GM13976 (cell line): ENCODE measurements around the gene SORBS2.

Experiments
- DNase-seq: peaks from one replicate; pipeline ENCODE4 v3.0.0; 2012; ENCODE audit warnings: low spot score
- in situ Hi-C: fragments of 300-500 bp; cut with MboI; formaldehyde crosslinking; loops from one replicate; pipeline ENCODE4 v1.12.0; 2022; ENCODE audit warnings: low sequenced_read_pairs, mixed read lengths, inconsistent platforms; ENCODE audit not compliant: unreplicated experiment
- TF ChIP-seq, protein P1 (sequence below): IDR thresholded peaks from 2 replicates; pipeline ENCODE4 v1.5.1; 2012; ENCODE audit warnings: borderline replicate concordance, mild to moderate bottlenecking; ENCODE audit not compliant: insufficient read depth; ENCODE audit errors: extremely low read depth, missing control alignments, control extremely low read depth

Gene SORBS2

DNA sequence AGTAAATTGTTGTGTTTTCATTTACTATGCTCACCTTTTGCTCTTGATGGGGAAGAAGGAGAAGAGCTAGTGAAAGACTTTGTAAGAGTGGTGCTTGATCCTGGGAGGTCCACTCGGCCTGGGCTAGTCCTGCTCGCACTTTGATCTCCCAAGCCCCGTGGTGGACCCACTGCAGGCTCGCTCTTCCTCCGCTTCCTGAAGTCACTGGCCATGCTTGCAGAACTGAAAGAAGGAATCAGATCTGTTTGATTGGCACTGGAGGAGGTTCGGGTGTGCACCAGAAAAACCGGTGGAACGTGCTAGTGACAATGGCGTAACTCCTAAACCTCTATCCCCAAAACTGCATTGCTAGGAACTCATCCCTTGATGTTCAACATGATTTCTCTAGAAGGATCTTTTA lies 185.2 kb downstream of the SORBS2 start:
- in situ Hi-C loops: no loop called here
- TF ChIP-seq, protein P1, sequence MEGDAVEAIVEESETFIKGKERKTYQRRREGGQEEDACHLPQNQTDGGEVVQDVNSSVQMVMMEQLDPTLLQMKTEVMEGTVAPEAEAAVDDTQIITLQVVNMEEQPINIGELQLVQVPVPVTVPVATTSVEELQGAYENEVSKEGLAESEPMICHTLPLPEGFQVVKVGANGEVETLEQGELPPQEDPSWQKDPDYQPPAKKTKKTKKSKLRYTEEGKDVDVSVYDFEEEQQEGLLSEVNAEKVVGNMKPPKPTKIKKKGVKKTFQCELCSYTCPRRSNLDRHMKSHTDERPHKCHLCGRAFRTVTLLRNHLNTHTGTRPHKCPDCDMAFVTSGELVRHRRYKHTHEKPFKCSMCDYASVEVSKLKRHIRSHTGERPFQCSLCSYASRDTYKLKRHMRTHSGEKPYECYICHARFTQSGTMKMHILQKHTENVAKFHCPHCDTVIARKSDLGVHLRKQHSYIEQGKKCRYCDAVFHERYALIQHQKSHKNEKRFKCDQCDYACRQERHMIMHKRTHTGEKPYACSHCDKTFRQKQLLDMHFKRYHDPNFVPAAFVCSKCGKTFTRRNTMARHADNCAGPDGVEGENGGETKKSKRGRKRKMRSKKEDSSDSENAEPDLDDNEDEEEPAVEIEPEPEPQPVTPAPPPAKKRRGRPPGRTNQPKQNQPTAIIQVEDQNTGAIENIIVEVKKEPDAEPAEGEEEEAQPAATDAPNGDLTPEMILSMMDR: no peak
- no peak for DNase-seq

DNA sequence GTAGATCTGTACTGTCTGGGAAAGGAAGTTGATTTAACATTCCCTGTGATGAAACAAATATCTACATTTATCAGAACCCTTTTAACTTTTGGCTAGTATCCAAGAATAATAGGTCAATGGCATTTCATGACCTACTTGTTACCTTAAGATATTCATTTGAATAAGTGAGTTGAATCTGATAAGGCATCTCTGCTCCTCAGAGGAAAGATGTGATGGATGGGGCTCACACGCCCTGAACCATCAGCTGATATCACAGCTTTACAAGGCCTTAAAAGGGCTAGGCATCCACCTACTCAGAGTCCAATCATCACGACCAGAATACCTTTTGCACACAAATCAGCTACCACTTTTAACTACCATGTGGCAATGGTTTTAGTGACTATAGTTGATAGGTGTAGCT lies 186.5 kb downstream of the SORBS2 start:
- no peak for DNase-seq
- in situ Hi-C loops: no loop called here
- TF ChIP-seq, protein P1: no peak

DNA sequence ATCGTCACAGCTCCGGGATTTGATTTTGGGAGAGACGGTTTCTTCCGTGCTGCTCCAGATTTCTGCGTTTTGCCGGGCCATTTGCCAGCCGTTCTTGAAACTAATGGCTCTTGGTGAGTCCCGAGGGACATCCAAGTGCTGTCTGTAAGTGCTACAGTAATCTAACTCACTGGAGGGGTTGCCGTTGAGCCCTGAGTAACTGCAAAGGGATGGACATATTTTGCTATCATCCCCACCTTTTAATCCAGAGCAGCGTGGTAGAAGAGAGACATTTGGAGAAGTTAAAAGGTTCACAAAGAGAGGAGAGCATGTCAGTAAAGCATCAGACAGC lies 187.8 kb downstream of the SORBS2 start:
- DNase-seq: no peak
- in situ Hi-C loops: no loop called here

DNA sequence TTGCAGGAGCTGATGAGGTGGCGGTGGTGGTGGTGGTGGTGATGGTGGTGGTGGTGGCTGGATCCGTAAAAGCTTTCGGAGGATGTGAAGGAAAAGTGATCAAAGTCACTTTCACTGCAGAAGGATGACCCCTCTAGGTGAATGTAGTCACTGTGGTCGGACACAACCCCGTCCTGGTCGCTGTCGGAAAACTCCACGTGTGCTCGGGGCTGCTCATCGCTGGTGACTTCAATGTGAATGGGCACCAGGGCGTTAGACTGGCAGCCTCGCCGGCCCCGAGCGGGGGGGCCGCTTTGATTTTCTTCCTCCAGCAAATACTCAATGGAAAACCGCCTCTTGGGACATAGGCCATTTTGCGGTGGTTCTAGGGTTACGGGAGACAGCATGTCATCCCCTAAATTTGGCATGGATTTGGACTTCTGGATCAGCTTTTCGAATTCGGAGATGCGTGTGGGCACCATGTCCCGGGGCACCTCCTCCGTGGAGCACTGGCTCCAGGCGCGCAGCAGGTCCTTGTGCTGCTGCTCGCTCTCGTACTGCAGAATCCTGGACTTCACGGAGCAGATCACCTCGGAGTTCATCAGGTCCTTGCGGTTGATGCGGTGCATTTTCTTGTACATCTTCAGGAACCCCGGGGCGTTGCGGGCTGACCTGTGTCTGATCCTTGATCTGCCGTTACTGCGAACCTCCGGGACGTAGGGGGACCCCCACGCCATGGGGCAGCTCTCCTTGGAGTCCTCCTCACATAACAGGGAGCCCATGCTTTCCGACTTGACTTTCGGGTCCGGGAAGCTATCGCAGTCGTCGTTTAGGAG lies 188.3 kb downstream of the SORBS2 start:
- DNase-seq: no peak
- TF ChIP-seq, protein P1: no peak
- in situ Hi-C loops: no loop called here

More for the DNA sequence above, 187.8 kb downstream of the SORBS2 start:
- TF ChIP-seq, protein P1: no peak

DNA sequence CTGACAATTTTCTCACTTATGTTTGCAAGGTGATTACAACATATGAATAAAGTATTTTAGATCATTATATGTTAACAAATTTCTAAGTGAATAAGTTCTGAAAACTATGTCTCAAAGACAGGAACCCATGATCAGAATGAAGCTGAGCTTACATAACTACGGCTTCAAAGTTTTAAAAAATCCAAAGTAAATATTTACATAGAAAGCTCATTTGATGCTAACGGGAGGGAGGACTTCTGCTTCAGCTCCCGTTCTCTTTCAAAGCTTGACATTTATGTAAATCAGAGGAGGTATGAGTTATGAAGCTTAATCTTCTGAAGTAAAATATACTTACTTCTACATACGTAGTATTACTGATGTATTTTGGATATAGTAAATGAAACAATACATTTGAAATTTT lies 203.8 kb downstream of the SORBS2 start:
- in situ Hi-C loops: no loop called here
- no peak for DNase-seq
- TF ChIP-seq, protein P1: no peak

DNA sequence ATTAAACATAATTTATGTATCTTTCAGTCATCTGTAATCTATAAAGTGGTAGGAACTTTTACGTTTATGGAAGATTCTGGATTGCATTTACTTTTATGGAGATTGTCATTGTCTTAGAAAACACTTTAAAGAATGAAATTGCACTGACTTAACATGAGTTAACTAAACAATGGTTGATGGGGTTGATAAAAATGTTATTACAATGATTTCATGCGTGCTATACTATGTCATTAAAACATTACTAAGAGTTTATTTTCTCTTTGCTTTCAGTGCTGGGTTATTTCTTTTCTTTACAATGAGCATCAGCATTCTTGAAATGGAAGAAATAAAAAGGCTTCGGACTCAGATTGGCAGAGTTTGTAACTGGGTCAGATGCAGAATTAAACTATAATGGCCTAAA lies 209.6 kb downstream of the SORBS2 start:
- DNase-seq: no peak
- in situ Hi-C loops: no loop called here
- TF ChIP-seq, protein P1: no peak

DNA sequence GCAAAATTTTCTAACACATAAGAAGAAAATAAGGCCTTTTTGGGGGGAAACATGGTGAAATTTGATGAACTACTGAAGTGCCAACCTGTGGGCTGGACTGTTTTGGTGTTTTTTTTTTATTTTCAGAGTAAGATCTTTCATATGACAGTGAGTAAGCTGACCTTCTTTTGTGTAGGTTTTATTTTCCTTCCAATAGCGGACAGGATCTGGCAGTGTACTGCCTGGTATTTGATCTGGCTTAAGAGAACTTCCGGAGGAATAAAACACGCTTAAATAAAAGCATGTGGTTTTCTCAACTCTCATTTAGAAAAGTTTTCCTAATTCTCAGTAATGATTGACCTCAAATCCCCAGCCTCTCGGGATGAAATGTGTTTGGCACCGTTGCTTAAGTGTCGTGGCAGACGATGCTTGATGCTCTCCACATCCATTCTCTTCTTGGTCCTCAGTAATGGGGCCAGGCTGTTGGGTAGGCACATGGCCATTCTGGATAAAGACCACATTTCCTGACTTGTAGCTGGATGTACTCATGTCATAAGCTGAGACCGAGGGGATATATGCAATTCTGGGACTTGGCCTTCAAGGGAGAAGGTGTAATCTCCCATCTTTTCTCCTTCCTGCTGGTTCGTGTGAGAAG lies 211.1 kb downstream of the SORBS2 start:
- TF ChIP-seq, protein P1: no peak
- DNase-seq: no peak
- in situ Hi-C loops: no loop called here
